ENCODE measurements around the gene RBFOX2. TPM values are rescaled to one million over a fixed set of nuclear protein-coding genes. Genes with fewer than 3 reads are reported as not detected.
"Not testable (repeated sequence)": the region's sequence is repeated elsewhere in the genome, so short reads cannot be mapped to it uniquely, and the experiment has no call there.

Gene RBFOX2
- polyA plus RNA-seq, 1 donor, result 67.0 TPM

- DNase-seq, result no peak
- Histone ChIP-seq H3K4me1 (ENCODE audit: control insufficient read depth, insufficient read depth, low read length) (no peaks in the 10 kb centered on the region), H3K27ac (ENCODE audit: low read length) (no peak overlapping the region), H3K4me3 (ENCODE audit: low read length) (no peak overlapping the region), H3K36me3 (ENCODE audit: control insufficient read depth, insufficient read depth, low read length) (no peaks in the 10 kb centered on the region), H3K27me3 (ENCODE audit: control insufficient read depth, insufficient read depth, low read length) (no peaks in the 10 kb centered on the region), H3K9me3 (ENCODE audit: control insufficient read depth, low read depth, low read length) (no peaks in the 10 kb centered on the region)
- 100% methylated on average over 1 of the region's 1 CpG for WGBS (ENCODE audit: insufficient coverage, low lambda C conversion rate)
Measured at GRCh38 chr22:35818897-35819296, 209.7 kb downstream of the RBFOX2 start.

GRCh38 chr22:35812600-35812999, 216.0 kb downstream of the RBFOX2 start:
- no CpG with 5 or more reads among the region's 4 CpGs for WGBS (ENCODE audit: insufficient coverage, low lambda C conversion rate)
- peaks cover 17% of the 10 kb centered on the region for H3K36me3 ChIP-seq (ENCODE audit: control insufficient read depth, insufficient read depth, low read length)
- no peak for DNase-seq

GRCh38 chr22:35811670-35812069, 217.0 kb downstream of the RBFOX2 start:
- peaks cover 17% of the 10 kb centered on the region for H3K36me3 ChIP-seq (ENCODE audit: control insufficient read depth, insufficient read depth, low read length)
- H3K27me3 ChIP-seq (ENCODE audit: control insufficient read depth, insufficient read depth, low read length), result no peaks in the 10 kb centered on the region
- peaks cover 6% of the 10 kb centered on the region for H3K9me3 ChIP-seq (ENCODE audit: control insufficient read depth, low read depth, low read length)
- DNase-seq, result no peak
- no peak overlapping the region for H3K27ac ChIP-seq (ENCODE audit: low read length)
- no peaks in the 10 kb centered on the region for H3K4me1 ChIP-seq (ENCODE audit: control insufficient read depth, insufficient read depth, low read length)
- WGBS (ENCODE audit: insufficient coverage, low lambda C conversion rate), result no CpG with 5 or more reads among the region's 3 CpGs
- no peak overlapping the region for H3K4me3 ChIP-seq (ENCODE audit: low read length)

More at GRCh38 chr22:35812600-35812999, 216.0 kb downstream of the RBFOX2 start:
- H3K27ac ChIP-seq (ENCODE audit: low read length), result no peak overlapping the region
- H3K27me3 ChIP-seq (ENCODE audit: control insufficient read depth, insufficient read depth, low read length), result no peaks in the 10 kb centered on the region
- no peaks in the 10 kb centered on the region for H3K4me1 ChIP-seq (ENCODE audit: control insufficient read depth, insufficient read depth, low read length)
- peaks cover 6% of the 10 kb centered on the region for H3K9me3 ChIP-seq (ENCODE audit: control insufficient read depth, low read depth, low read length)
- H3K4me3 ChIP-seq (ENCODE audit: low read length), result no peak overlapping the region

GRCh38 chr22:35809816-35810215, 218.8 kb downstream of the RBFOX2 start:
- no CpG with 5 or more reads among the region's 9 CpGs for WGBS (ENCODE audit: insufficient coverage, low lambda C conversion rate)

GRCh38 chr22:35808377-35808776, 220.2 kb downstream of the RBFOX2 start:
- H3K9me3 ChIP-seq (ENCODE audit: control insufficient read depth, low read depth, low read length), result peaks cover 6% of the 10 kb centered on the region
- no peaks in the 10 kb centered on the region for H3K27me3 ChIP-seq (ENCODE audit: control insufficient read depth, insufficient read depth, low read length)
- WGBS (ENCODE audit: insufficient coverage, low lambda C conversion rate), result no CpG with 5 or more reads among the region's 2 CpGs
- no peak for DNase-seq
- peaks cover 21% of the 10 kb centered on the region for H3K36me3 ChIP-seq (ENCODE audit: control insufficient read depth, insufficient read depth, low read length)
- H3K4me1 ChIP-seq (ENCODE audit: control insufficient read depth, insufficient read depth, low read length), result no peaks in the 10 kb centered on the region
- H3K27ac ChIP-seq (ENCODE audit: low read length), result no peak overlapping the region
- H3K4me3 ChIP-seq (ENCODE audit: low read length), result no peak overlapping the region

More at GRCh38 chr22:35809816-35810215, 218.8 kb downstream of the RBFOX2 start:
- Histone ChIP-seq H3K4me3 (ENCODE audit: low read length) (no peak overlapping the region), H3K36me3 (ENCODE audit: control insufficient read depth, insufficient read depth, low read length) (peaks cover 18% of the 10 kb centered on the region), H3K27ac (ENCODE audit: low read length) (no peak overlapping the region), H3K27me3 (ENCODE audit: control insufficient read depth, insufficient read depth, low read length) (no peaks in the 10 kb centered on the region), H3K4me1 (ENCODE audit: control insufficient read depth, insufficient read depth, low read length) (no peaks in the 10 kb centered on the region), H3K9me3 (ENCODE audit: control insufficient read depth, low read depth, low read length) (peaks cover 6% of the 10 kb centered on the region)
- DNase-seq, result no peak

GRCh38 chr22:35806668-35807067, 222.0 kb downstream of the RBFOX2 start:
- DNase-seq; H3K9me3 ChIP-seq (ENCODE audit: control insufficient read depth, low read depth, low read length); H3K27me3 ChIP-seq (ENCODE audit: control insufficient read depth, insufficient read depth, low read length); H3K4me3 ChIP-seq (ENCODE audit: low read length); H3K4me1 ChIP-seq (ENCODE audit: control insufficient read depth, insufficient read depth, low read length); H3K27ac ChIP-seq (ENCODE audit: low read length): not testable (repeated sequence)
- WGBS (ENCODE audit: insufficient coverage, low lambda C conversion rate), result no CpG with 5 or more reads among the region's 8 CpGs
- peaks cover 21% of the 10 kb centered on the region for H3K36me3 ChIP-seq (ENCODE audit: control insufficient read depth, insufficient read depth, low read length)

- no peak overlapping the region for H3K4me3 ChIP-seq (ENCODE audit: low read length)
- peaks cover 21% of the 10 kb centered on the region for H3K36me3 ChIP-seq (ENCODE audit: control insufficient read depth, insufficient read depth, low read length)
- no peaks in the 10 kb centered on the region for H3K9me3 ChIP-seq (ENCODE audit: control insufficient read depth, low read depth, low read length)
- no CpG with 5 or more reads among the region's 2 CpGs for WGBS (ENCODE audit: insufficient coverage, low lambda C conversion rate)
- no peak overlapping the region for H3K27ac ChIP-seq (ENCODE audit: low read length)
- no peak for DNase-seq
- H3K4me1 ChIP-seq (ENCODE audit: control insufficient read depth, insufficient read depth, low read length), result peaks cover 5% of the 10 kb centered on the region
- H3K27me3 ChIP-seq (ENCODE audit: control insufficient read depth, insufficient read depth, low read length), result no peaks in the 10 kb centered on the region
Measured at GRCh38 chr22:35805466-35805865, 223.2 kb downstream of the RBFOX2 start.

- no peak for DNase-seq
- peaks cover 18% of the 10 kb centered on the region for H3K36me3 ChIP-seq (ENCODE audit: control insufficient read depth, insufficient read depth, low read length)
- no peak overlapping the region for H3K27ac ChIP-seq (ENCODE audit: low read length)
- H3K4me1 ChIP-seq (ENCODE audit: control insufficient read depth, insufficient read depth, low read length), result peaks cover 5% of the 10 kb centered on the region
- H3K27me3 ChIP-seq (ENCODE audit: control insufficient read depth, insufficient read depth, low read length), result no peaks in the 10 kb centered on the region
- 100% methylated on average over 1 of the region's 1 CpG for WGBS (ENCODE audit: insufficient coverage, low lambda C conversion rate)
- H3K4me3 ChIP-seq (ENCODE audit: low read length), result no peak overlapping the region
- H3K9me3 ChIP-seq (ENCODE audit: control insufficient read depth, low read depth, low read length), result no peaks in the 10 kb centered on the region
Measured at GRCh38 chr22:35804421-35804820, 224.2 kb downstream of the RBFOX2 start.

GRCh38 chr22:35802885-35803284, 225.7 kb downstream of the RBFOX2 start:
- Histone ChIP-seq H3K4me1 (ENCODE audit: control insufficient read depth, insufficient read depth, low read length) (peaks cover 5% of the 10 kb centered on the region), H3K9me3 (ENCODE audit: control insufficient read depth, low read depth, low read length) (no peaks in the 10 kb centered on the region), H3K36me3 (ENCODE audit: control insufficient read depth, insufficient read depth, low read length) (peaks cover 4% of the 10 kb centered on the region), H3K27ac (ENCODE audit: low read length) (no peak overlapping the region), H3K27me3 (ENCODE audit: control insufficient read depth, insufficient read depth, low read length) (no peaks in the 10 kb centered on the region), H3K4me3 (ENCODE audit: low read length) (no peak overlapping the region)
- DNase-seq, result peak; percentile 7 to 36
- no CpG with 5 or more reads among the region's 2 CpGs for WGBS (ENCODE audit: insufficient coverage, low lambda C conversion rate)

GRCh38 chr22:35801301-35801700, 227.3 kb downstream of the RBFOX2 start:
- no CpG with 5 or more reads among the region's 3 CpGs for WGBS (ENCODE audit: insufficient coverage, low lambda C conversion rate)
- not testable (repeated sequence) for H3K4me1 ChIP-seq (ENCODE audit: control insufficient read depth, insufficient read depth, low read length); H3K36me3 ChIP-seq (ENCODE audit: control insufficient read depth, insufficient read depth, low read length); H3K27ac ChIP-seq (ENCODE audit: low read length); H3K27me3 ChIP-seq (ENCODE audit: control insufficient read depth, insufficient read depth, low read length); DNase-seq; H3K4me3 ChIP-seq (ENCODE audit: low read length); H3K9me3 ChIP-seq (ENCODE audit: control insufficient read depth, low read depth, low read length)

GRCh38 chr22:35799150-35799549, 229.5 kb downstream of the RBFOX2 start:
- WGBS (ENCODE audit: insufficient coverage, low lambda C conversion rate), result 100% methylated on average over 1 of the region's 1 CpG
- H3K4me1 ChIP-seq (ENCODE audit: control insufficient read depth, insufficient read depth, low read length), result peaks cover 5% of the 10 kb centered on the region
- H3K27me3 ChIP-seq (ENCODE audit: control insufficient read depth, insufficient read depth, low read length), result no peaks in the 10 kb centered on the region

More at GRCh38 chr22:35799150-35799549, 229.5 kb downstream of the RBFOX2 start:
- H3K4me3 ChIP-seq (ENCODE audit: low read length), result no peak overlapping the region
- H3K27ac ChIP-seq (ENCODE audit: low read length), result no peak overlapping the region
- no peaks in the 10 kb centered on the region for H3K36me3 ChIP-seq (ENCODE audit: control insufficient read depth, insufficient read depth, low read length)
- DNase-seq, result no peak
- H3K9me3 ChIP-seq (ENCODE audit: control insufficient read depth, low read depth, low read length), result no peaks in the 10 kb centered on the region

Measured in large intestine (tissue), 3 donors.